ENCODE results near the gene SPATS2.
"Not testable (repeated sequence)": the region's sequence is repeated elsewhere in the genome, so short reads cannot be mapped to it uniquely, and the experiment has no call there.

SPATS2 gene

DNA sequence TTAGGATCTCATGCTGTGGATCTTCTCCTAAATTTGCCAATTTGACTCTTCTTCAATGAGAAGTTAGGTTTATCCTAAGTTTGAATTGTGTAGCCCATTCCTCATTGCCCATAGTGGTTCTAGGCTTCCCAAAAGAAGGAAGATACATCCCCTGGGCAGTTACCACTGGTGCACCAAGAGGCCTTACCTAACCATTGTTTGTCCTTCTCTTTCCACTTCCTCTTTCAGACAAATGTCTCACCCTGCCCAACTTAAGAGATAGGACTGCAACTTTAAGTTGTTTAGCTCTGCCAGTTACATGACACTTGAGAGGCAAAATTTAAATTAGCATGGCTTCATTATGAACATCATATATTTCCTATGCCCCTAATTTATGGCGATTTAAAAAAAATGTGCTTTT lies 162.2 kb downstream of the SPATS2 start:
- H3K4me1 ChIP-seq (ENCODE audit: insufficient read depth, low read length) = no peaks in the 10 kb centered on the region
- H3K9ac ChIP-seq (ENCODE audit: low read depth, low read length) = no peak overlapping the region
- no peaks in the 10 kb centered on the region for H3K9me3 ChIP-seq (ENCODE audit: control insufficient read depth, insufficient read depth, low read length)
- no peaks in the 10 kb centered on the region; the same call in 1 of the 2 replicates for H3K36me3 ChIP-seq (ENCODE audit: insufficient read depth, low read length)

DNA sequence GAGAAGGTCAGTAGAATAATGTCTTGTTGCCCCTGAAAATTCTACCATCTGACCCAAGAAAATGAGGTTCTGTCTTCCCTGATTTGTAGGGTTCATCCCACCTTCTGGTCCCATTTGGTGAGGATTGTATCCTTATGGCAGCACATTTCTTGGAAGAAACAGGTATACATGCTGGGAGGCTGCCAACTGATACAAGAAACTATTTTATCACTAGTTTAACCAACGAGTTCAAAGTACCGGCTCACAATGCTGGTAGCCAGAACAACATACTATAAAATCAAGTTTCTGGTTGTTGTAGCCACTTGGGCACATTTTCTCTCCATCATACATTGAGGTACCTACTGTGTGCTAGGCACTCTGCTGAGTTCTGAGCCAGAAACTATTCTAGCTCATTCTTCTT lies 164.5 kb downstream of the SPATS2 start:
- no peaks in the 10 kb centered on the region for H3K9me3 ChIP-seq (ENCODE audit: control insufficient read depth, insufficient read depth, low read length)
- no peak overlapping the region for H3K9ac ChIP-seq (ENCODE audit: low read depth, low read length)
- no peaks in the 10 kb centered on the region for H3K36me3 ChIP-seq (ENCODE audit: insufficient read depth, low read length)
- H3K4me1 ChIP-seq (ENCODE audit: insufficient read depth, low read length) = no peaks in the 10 kb centered on the region

DNA sequence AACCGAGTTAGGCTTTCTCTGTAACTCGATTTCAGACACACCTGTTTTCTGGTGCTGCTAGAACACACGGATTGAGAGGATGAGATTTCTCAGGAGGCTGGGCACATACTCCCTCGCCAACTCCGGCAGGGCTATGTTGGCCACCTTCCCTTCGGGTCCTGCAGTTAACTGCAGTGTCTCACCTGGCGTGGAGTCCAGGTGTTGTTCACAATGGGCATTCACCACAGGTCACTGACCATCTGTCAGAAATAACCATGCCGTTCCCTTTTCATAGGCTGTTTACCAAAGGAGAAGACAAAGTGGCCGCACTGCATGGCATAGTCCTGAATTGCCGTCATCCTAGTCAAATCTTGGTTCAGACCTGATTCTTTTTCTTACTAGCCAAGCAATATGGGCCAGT lies 166.1 kb downstream of the SPATS2 start:
- Histone ChIP-seq H3K4me1 (ENCODE audit: insufficient read depth, low read length) (0 out of 2 replicates have a peak, but pooled peaks cover 3% of the 10 kb centered on the region), H3K9ac (ENCODE audit: low read depth, low read length) (no peak overlapping the region), H3K36me3 (ENCODE audit: insufficient read depth, low read length) (no peaks in the 10 kb centered on the region), H3K9me3 (ENCODE audit: control insufficient read depth, insufficient read depth, low read length) (no peaks in the 10 kb centered on the region)

GRCh38 chr12:49534122-49534521 lies 166.9 kb downstream of the SPATS2 start:
- H3K9ac ChIP-seq (ENCODE audit: low read depth, low read length); H3K9me3 ChIP-seq (ENCODE audit: control insufficient read depth, insufficient read depth, low read length); H3K36me3 ChIP-seq (ENCODE audit: insufficient read depth, low read length); H3K4me1 ChIP-seq (ENCODE audit: insufficient read depth, low read length): not testable (repeated sequence)

- Histone ChIP-seq H3K36me3 (ENCODE audit: insufficient read depth, low read length) (no peaks in the 10 kb centered on the region), H3K4me1 (ENCODE audit: insufficient read depth, low read length) (0 out of 2 replicates have a peak, but pooled peaks cover 3% of the 10 kb centered on the region), H3K9me3 (ENCODE audit: control insufficient read depth, insufficient read depth, low read length) (no peaks in the 10 kb centered on the region), H3K9ac (ENCODE audit: low read depth, low read length) (no peak overlapping the region)
These were observed 167.5 kb downstream of the SPATS2 start for GRCh38 chr12:49534731-49535278.

GRCh38 chr12:49535921-49536525 lies 168.8 kb downstream of the SPATS2 start:
- Histone ChIP-seq H3K9ac (ENCODE audit: low read depth, low read length) (no peak overlapping the region), H3K36me3 (ENCODE audit: insufficient read depth, low read length) (no peaks in the 10 kb centered on the region), H3K9me3 (ENCODE audit: control insufficient read depth, insufficient read depth, low read length) (no peaks in the 10 kb centered on the region), H3K4me1 (ENCODE audit: insufficient read depth, low read length) (peaks cover 10% of the 10 kb centered on the region)

- Histone ChIP-seq H3K36me3 (ENCODE audit: insufficient read depth, low read length) (no peaks in the 10 kb centered on the region), H3K4me1 (ENCODE audit: insufficient read depth, low read length) (peaks cover 10% of the 10 kb centered on the region), H3K9ac (ENCODE audit: low read depth, low read length) (no peak overlapping the region), H3K9me3 (ENCODE audit: control insufficient read depth, insufficient read depth, low read length) (no peaks in the 10 kb centered on the region)
These were observed 169.3 kb downstream of the SPATS2 start for GRCh38 chr12:49536526-49537071.

DNA sequence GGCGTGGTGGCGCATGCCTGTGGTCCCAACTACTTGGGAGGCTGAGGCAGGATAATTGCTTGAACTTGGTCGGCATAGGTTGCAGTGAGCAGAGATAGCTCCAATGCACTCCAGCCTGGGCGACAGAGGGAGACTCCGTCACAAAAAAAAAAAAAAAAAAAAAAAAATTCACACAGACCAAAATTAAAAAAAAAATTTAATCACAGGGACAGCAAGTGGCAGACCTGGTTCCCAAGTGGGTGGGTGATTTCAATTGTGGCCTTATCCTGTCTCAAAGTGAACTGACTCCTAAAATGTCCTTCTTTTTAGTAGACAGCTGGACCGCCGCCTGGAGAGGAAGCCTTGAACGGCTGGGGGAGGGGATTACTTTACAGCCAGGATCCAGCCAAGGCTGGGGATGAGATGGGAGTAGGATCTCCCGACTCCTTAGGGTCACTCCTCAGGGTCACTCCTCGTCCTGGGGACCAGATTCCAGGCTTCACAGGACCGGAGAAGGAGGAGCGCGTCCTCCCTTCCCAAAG lies 170.0 kb downstream of the SPATS2 start:
- Histone ChIP-seq H3K36me3 (ENCODE audit: insufficient read depth, low read length) (no peaks in the 10 kb centered on the region), H3K4me1 (ENCODE audit: insufficient read depth, low read length) (peaks cover 10% of the 10 kb centered on the region), H3K9me3 (ENCODE audit: control insufficient read depth, insufficient read depth, low read length) (no peaks in the 10 kb centered on the region), H3K9ac (ENCODE audit: low read depth, low read length) (peak overlapping the region; percentile 50; the same call in 1 of the 2 replicates)

- Histone ChIP-seq H3K36me3 (ENCODE audit: insufficient read depth, low read length) (no peaks in the 10 kb centered on the region), H3K9me3 (ENCODE audit: control insufficient read depth, insufficient read depth, low read length) (no peaks in the 10 kb centered on the region), H3K4me1 (ENCODE audit: insufficient read depth, low read length) (peaks cover 10% of the 10 kb centered on the region), H3K9ac (ENCODE audit: low read depth, low read length) (peak overlapping the region; percentile 50; the same call in 1 of the 2 replicates)
These were observed 170.7 kb downstream of the SPATS2 start for GRCh38 chr12:49537752-49538509.

DNA sequence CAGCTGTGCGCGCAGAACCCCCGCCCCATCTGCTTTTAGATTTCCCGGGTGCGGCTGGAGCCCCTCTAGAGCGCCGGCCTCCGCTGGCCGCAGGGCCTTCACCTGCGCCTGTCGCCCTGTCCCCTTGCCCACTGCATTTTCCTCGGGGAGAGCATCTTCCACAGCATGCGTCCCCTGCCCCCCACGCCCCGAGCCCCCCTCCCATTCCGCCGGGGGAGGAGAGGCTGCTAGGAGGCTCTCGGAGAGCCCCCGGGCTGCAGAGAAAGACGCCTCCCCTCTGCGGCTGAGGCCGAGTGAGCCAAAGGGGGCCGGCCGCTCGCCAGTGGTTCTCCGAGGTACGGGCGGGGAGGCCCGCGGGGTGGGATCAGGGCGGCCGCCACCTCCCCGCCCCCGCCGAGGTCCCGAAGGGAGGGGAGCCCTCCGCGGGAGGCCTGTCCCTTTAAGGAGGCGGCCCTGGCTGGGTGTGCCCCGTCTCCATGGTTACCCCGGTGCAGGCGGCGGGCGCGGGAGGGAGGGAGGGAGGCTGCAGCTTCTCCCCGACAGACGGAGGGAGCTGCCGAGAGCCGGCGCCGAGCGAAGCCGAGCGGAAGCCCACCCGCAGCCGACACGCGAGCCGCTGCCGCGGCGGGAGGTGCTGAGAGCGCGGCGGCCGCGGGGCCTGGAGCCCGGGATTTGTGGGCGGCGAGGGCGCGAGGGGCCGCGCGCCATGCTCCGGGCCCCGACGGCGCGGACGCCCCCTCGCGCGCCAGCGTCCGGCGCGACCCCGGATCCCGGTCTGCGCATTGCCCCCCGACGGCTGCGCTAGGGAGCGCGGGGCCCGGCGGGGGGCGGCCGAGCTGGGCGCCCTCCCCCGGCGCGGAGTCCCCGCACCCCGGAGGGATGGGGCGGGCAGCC lies 171.5 kb downstream of the SPATS2 start, which contains the start of gene KCNH3:
TSS of gene KCNH3 (plus strand) at position 521 of the 894 bp plus-strand sequence. CDS start 387 bp downstream, outside the sequence.
- H3K4me1 ChIP-seq (ENCODE audit: insufficient read depth, low read length) = peaks cover 10% of the 10 kb centered on the region
- H3K9ac ChIP-seq (ENCODE audit: low read depth, low read length) = peak within 1 kb of the TSS; percentile 50; the same call in 1 of the 2 replicates
- no peaks in the 10 kb centered on the region for H3K9me3 ChIP-seq (ENCODE audit: control insufficient read depth, insufficient read depth, low read length)
- H3K36me3 ChIP-seq (ENCODE audit: insufficient read depth, low read length) = no peaks in the 10 kb centered on the region

- no peaks in the 10 kb centered on the region for H3K9me3 ChIP-seq (ENCODE audit: control insufficient read depth, insufficient read depth, low read length)
- H3K9ac ChIP-seq (ENCODE audit: low read depth, low read length) = peak overlapping the region; percentile 36; the same call in 1 of the 2 replicates
- peaks cover 14% of the 10 kb centered on the region for H3K4me1 ChIP-seq (ENCODE audit: insufficient read depth, low read length)
- no peaks in the 10 kb centered on the region for H3K36me3 ChIP-seq (ENCODE audit: insufficient read depth, low read length)
These were observed 172.4 kb downstream of the SPATS2 start for GRCh38 chr12:49539406-49540228.

- Histone ChIP-seq H3K9me3 (ENCODE audit: control insufficient read depth, insufficient read depth, low read length) (no peaks in the 10 kb centered on the region), H3K9ac (ENCODE audit: low read depth, low read length) (no peak overlapping the region), H3K36me3 (ENCODE audit: insufficient read depth, low read length) (no peaks in the 10 kb centered on the region), H3K4me1 (ENCODE audit: insufficient read depth, low read length) (peaks cover 14% of the 10 kb centered on the region)
These were observed 173.2 kb downstream of the SPATS2 start for GRCh38 chr12:49540229-49541139.

Measured in ES-I3 (cell line).